Aorta (tissue), 5 donors: ENCODE data around the gene NOL4L. TPM values are rescaled to one million over a fixed set of nuclear protein-coding genes. Genes with fewer than 3 reads are reported as not detected.

Experiments
- ATAC-seq: fragments of 200-7000 bp; cut with Tn5 transposase; one replicate; pipeline ENCODE4 v1.9.1; 2022; ENCODE audit warnings: moderate library complexity; ENCODE audit not compliant: low FRiP score
- DNase-seq, 2 donors: peaks; one replicate each; pipeline ENCODE4 v3.0.0-alpha.2; 2020
- H3K27ac ChIP-seq, 2 donors: one replicate each; pipeline ENCODE4 v1.5.1; 2013; ENCODE audit warnings: low read length in 2 of 2, mild to moderate bottlenecking in 2 of 2, moderate library complexity in 2 of 2, control low read depth in 1 of 2, inconsistent platforms in 1 of 2, low read depth in 1 of 2
- H3K27me3 ChIP-seq, 2 donors: one replicate each; pipeline ENCODE4 v1.6.1; 2013; ENCODE audit warnings: control low read depth in 1 of 2, low read length in 1 of 2, mild to moderate bottlenecking in 1 of 2, moderate library complexity in 1 of 2; ENCODE audit not compliant: insufficient read depth in 2 of 2, control insufficient read depth in 1 of 2
- H3K36me3 ChIP-seq, 2 donors: one replicate each; pipeline ENCODE4 v1.6.1; 2013; ENCODE audit warnings: control low read depth in 1 of 2, low read length in 1 of 2, mild to moderate bottlenecking in 1 of 2; ENCODE audit not compliant: insufficient read depth in 2 of 2, control insufficient read depth in 1 of 2
- H3K4me1 ChIP-seq, 2 donors: one replicate each; pipeline ENCODE4 v1.6.1; 2013; ENCODE audit warnings: low read length in 2 of 2, control low read depth in 1 of 2, mild to moderate bottlenecking in 1 of 2, moderate library complexity in 1 of 2; ENCODE audit not compliant: insufficient read depth in 2 of 2, control insufficient read depth in 1 of 2
- H3K4me3 ChIP-seq, 2 donors: one replicate each; pipeline ENCODE4 v1.5.1; 2013; ENCODE audit warnings: low read length in 2 of 2, control low read depth in 1 of 2, mild to moderate bottlenecking in 1 of 2
- H3K9me3 ChIP-seq: one replicate; pipeline ENCODE4 v1.6.1; 2013; ENCODE audit warnings: mild to moderate bottlenecking, low read length; ENCODE audit not compliant: control insufficient read depth
- WGBS, 2 donors: extraction: QIAGEN DNeasy Blood & Tissue Kit; methylation state at CpG; one replicate each; pipeline ENCODE4 v1.1.7; 2013; 5-methylcytosine and 5-hydroxymethylcytosine counted together
- intact Hi-C, 2 donors: fragments of 100-400 bp; cut with DNase I; formaldehyde crosslinking; loops; one replicate each; pipeline versions ENCODE4 v1.14.2 to v1.15.0; 2022
- polyA plus RNA-seq, 2 donors: library from polyadenylated mRNA; stranded (reverse); fragments of 200-250 nt; gene quantifications; one replicate each; pipeline ENCODE4 v1.2.3, GENCODE V29; 2013
- total RNA-seq, 2 donors: library from RNA; stranded (reverse); fragmentation: NEBNext Ultra II Directional; extraction: Animal tissue kit (Norgen Biotek cat#: 25700); gene quantifications; one replicate each; pipeline ENCODE4 v1.2.1, GENCODE V29; 2021
- donor health status: healthy with polysubstance abuse.
- donor health status: Bipolar disorder and iron deficiency.
- donor health status: DM: no; HTN: no; CAD: no.
- donor health status: DM: no; HTN: no; CAD: no.
- donor health status: DM: yes; HTN: yes; CAD: no.

NOL4L gene
- total and polyA plus RNA-seq, 4 donors: 2.3 to 29.5 (median 8.0) TPM

DNA sequence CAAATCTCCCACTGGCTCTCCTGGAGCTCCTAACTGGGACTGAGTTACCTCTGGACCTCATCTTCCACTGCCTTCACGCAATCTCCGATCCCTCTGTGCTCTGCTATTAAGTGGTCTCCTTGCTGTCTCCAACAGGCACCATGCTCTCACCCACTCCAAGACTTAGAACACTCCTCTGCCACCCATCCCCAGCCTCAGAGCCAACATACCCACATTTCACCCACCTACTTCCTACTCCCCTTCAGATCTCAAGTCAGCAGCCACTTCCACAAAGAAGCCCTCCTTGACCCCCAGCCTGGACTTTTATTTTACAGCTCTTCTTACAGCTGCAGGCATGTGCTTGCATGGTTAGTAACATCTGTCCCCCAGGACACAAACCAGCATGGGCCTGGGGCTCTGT lies 29.6 kb upstream of the NOL4L start:
- no peak overlapping the region for H3K4me3 ChIP-seq
- WGBS, 2 donors: 92 to 95% methylated on average over 2 of the region's 2 CpGs
- no peaks in the 10 kb centered on the region for H3K9me3 ChIP-seq
- no peaks in the 10 kb centered on the region for H3K36me3 ChIP-seq
- no peak overlapping the region for H3K27ac ChIP-seq
- no peaks in the 10 kb centered on the region for H3K4me1 ChIP-seq
- no peaks in the 10 kb centered on the region for H3K27me3 ChIP-seq
- intact Hi-C loops: no loop called here
- no peak for ATAC-seq
- DNase-seq: no peak

DNA sequence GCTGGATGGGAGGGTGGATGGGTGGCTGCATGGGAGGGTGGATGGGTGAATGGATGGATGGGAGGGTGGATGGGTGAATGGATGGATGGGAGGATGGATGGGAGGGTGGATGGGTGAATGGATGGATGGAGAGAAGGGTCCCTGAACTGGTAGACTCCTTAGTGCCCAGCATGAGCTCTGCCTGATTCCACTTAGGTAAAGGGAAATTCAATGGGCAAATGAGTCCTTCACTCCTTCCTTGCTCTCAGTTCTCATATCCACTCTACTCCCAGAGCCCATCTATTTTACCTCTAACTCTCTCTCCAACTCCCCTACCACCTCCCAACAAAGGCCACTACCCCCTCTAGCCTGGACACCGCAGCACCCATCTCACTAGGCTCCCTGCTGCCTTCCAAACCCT lies 29.2 kb upstream of the NOL4L start:
- no peak for ATAC-seq
- WGBS, 2 donors: 92 to 93% methylated on average over 1 of the region's 1 CpG

DNA sequence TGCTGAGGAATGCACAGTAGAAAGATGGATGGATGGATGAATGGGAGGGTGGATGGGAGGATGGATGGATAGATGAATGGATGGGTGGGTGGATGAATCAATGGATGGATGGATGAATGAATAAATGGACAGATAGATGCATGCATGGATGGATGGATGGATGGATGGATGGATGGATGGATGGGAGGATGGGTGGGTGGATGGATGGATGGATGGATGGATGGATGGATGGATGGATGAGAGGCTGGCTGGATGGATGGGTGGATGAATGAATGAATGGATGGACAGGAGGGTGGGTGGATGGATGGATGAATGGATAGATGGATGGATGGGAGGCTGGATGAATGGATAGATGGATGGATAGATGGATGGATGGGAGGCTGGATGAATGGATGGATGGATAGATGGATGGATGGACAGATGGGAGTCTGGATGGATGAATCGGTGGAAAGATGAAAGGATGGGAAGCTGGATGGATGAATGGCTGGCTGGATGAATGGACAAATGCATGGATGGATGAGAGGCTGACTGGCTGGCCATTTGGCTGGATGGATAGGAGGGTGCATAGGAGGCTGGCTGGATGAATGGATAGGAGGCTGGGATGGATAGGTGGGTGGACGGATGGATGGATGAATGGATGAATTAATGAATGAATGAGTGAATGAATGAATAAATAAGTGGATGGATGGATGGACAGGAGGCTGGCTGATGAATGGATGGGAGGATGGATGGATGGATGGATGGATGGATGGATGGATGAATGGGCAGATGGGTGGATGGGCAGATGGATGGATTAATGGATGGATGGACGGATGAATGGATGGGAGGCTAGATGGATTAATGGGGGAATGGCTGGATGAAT lies 28.3 kb upstream of the NOL4L start:
- 91 to 93% methylated on average over 3 of the region's 3 CpGs for WGBS, 2 donors
- ATAC-seq (no peak), DNase-seq (no peak)
- Histone ChIP-seq H3K9me3 (no peaks in the 10 kb centered on the region), H3K4me3 (no peak overlapping the region), H3K36me3 (no peaks in the 10 kb centered on the region), H3K27me3 (no peaks in the 10 kb centered on the region), H3K27ac (no peak overlapping the region), H3K4me1 (no peaks in the 10 kb centered on the region)
- intact Hi-C loops: no loop called here

More for the DNA sequence above, 29.2 kb upstream of the NOL4L start:
- Histone ChIP-seq H3K4me3 (no peak overlapping the region), H3K9me3 (no peaks in the 10 kb centered on the region), H3K4me1 (no peaks in the 10 kb centered on the region), H3K27ac (no peak overlapping the region), H3K27me3 (no peaks in the 10 kb centered on the region), H3K36me3 (no peaks in the 10 kb centered on the region)
- no peak for DNase-seq
- intact Hi-C loops: no loop called here

DNA sequence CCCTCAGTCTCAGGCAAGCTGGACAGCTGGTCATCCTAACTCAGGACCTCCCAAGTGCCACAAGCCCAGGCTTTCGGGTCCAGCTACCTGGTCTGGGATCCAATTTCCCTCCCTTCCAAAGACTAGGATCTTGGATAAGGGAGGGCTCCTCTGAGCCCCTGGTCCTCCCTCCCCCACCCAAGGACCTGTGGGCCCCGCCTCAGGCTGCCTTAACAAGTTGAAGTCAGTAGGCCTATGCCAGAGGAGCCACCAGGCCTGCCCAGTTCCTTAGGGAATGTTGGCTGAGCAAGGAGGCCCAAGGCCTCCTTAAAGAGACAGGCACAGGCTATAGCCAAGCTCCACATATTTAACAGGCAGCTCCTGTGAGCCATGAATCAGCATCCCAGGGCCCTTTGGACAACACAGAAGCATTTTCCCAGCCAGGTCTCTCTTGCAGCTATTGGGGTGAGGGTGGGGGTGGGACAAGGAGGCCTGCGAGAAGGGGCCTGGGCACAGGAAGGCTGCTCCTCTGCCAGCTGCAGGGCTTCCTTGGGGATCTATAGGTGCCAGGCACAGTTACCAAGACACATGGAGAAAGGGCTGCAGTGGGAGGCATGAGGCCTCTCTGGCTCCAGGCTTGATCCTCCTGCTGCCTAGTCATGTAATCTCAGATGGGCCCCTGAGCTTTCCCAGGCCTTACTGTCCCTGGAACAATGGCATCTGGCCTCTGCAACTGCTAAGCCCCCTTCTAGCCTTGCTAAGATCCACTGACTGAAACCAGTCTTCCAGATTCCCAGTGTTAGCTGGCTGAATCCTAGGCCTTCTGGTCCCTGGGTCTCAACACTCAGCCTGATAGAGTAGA lies 27.4 kb upstream of the NOL4L start:
- Histone ChIP-seq H3K9me3 (no peaks in the 10 kb centered on the region), H3K4me1 (no peaks in the 10 kb centered on the region), H3K27ac (no peak overlapping the region), H3K27me3 (no peaks in the 10 kb centered on the region), H3K4me3 (no peak overlapping the region), H3K36me3 (no peaks in the 10 kb centered on the region)
- no peak for DNase-seq
- intact Hi-C loops: no loop called here
- ATAC-seq: no peak
- 96 to 98% methylated on average over 3 of the region's 3 CpGs for WGBS, 2 donors

DNA sequence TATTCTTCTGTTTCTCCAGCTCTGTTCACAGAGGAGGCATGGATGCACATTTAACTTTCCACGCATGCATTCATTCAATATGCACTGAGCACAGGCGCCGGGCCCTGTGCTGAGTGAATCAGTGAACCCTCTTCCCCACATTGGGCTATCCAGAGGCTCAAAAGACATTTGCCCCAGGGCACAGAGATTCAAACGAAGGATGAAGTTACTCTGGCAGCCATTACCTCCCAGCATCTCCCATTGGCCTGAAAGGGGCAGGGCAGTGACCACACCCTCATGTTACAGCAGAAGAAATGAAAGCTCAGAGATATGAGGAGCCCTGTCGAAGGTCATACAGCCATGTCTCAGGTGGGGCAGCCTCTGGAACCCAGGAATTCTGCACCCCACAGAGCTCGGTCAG lies 26.7 kb upstream of the NOL4L start:
- ATAC-seq: no peak

DNA sequence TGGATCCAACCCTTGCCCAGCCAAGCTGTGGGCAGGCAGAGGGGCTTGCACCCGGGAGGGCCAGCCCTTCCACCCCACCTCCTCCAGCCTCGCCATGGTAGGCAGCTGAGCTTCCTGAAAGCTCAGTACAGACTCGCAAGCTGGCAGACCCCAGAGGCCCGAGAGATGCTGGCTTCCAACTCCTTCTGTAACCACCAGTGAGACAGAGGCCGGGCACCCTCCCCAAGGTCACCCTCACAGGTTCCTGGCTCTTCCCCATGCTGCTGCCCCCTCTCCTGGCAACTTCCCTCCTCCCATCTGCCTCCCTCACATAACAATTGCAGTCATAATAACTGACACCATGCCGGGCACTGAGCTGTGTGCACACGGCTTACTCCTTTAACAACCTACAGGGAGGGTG lies 26.2 kb upstream of the NOL4L start:
- Histone ChIP-seq H3K36me3 (no peaks in the 10 kb centered on the region), H3K4me3 (no peak overlapping the region), H3K4me1 (no peaks in the 10 kb centered on the region), H3K27ac (no peak overlapping the region), H3K9me3 (no peaks in the 10 kb centered on the region), H3K27me3 (no peaks in the 10 kb centered on the region)
- 85 to 90% methylated on average over 7 of the region's 7 CpGs for WGBS, 2 donors
- intact Hi-C loops: no loop called here
- ATAC-seq (no peak), DNase-seq (no peak)

More for the DNA sequence above, 26.7 kb upstream of the NOL4L start:
- Histone ChIP-seq H3K27me3 (no peaks in the 10 kb centered on the region), H3K9me3 (no peaks in the 10 kb centered on the region), H3K4me3 (no peak overlapping the region), H3K27ac (no peak overlapping the region), H3K36me3 (no peaks in the 10 kb centered on the region), H3K4me1 (no peaks in the 10 kb centered on the region)
- no peak for DNase-seq
- WGBS, 2 donors: 89 to 92% methylated on average over 6 of the region's 6 CpGs
- intact Hi-C loops: no loop called here

DNA sequence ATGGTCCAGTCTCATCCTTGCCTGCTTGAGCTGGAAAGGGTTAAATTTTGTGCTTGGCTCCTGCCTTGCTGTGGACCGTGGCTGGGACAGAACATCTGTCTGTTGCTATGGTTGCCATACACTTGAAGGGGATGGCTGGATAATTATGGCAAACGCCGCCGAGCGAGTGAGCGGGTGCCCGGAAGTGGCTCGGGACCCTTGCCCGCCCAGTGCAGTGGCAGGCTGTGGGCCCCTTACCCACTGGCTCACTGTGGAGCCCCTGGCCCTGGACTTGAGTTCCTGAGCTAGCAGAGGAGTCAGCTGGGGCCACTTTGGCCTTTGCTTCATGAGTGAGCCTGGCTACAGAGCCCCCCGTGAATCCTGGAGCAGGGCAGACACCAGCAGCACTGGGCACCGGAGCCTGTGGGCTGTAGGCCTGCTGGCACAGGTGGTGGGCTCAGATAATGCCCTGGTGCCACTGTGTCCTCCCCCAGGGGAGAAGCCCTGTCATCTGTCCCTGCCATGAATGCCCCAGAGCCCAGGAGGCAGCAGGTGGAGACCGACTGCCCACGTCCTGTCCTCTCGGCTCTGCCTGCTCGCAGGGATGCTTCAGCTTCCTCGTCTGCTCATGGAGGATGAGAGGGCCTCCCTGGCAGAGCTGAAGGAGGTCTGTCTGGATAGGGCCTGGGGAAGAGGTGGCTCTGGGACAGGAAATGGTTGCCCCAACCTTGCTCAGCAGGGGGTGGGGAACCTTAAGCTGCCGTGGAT lies 25.5 kb upstream of the NOL4L start:
- 63 to 65% methylated on average over 17 of the region's 17 CpGs for WGBS, 2 donors
- no peak overlapping the region for H3K4me3 ChIP-seq
- ATAC-seq: no peak
- intact Hi-C loops: no loop called here
- no peak overlapping the region for H3K27ac ChIP-seq
- H3K27me3 ChIP-seq: no peaks in the 10 kb centered on the region
- DNase-seq: no peak
- H3K9me3 ChIP-seq: no peaks in the 10 kb centered on the region
- no peaks in the 10 kb centered on the region for H3K36me3 ChIP-seq
- no peaks in the 10 kb centered on the region for H3K4me1 ChIP-seq

DNA sequence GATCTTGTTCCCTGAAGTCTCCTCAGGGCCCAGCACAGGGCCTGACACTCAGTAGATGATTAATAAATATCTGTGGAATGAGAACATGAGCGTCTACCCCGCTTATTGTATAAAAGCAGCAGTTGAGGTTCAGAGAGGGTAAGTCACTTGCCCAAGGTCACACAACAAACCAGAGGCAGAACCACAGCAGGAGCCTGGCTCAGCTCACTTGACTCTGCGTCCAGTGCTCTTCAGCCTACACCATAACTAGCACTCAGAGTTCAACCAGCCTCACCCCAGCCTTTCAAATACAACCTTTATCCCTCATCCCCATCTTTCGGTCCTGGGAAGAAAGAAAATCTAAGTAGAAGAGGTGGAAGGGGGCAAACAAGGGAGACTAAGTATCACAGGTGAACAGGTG lies 24.9 kb upstream of the NOL4L start:
- intact Hi-C loops: no loop called here
- ATAC-seq (no peak), DNase-seq (no peak)
- WGBS, 2 donors: 93 to 95% methylated on average over 4 of the region's 4 CpGs
- no peaks in the 10 kb centered on the region for H3K4me1 ChIP-seq
- no peaks in the 10 kb centered on the region for H3K9me3 ChIP-seq
- H3K36me3 ChIP-seq: no peaks in the 10 kb centered on the region
- no peak overlapping the region for H3K4me3 ChIP-seq
- H3K27me3 ChIP-seq: no peaks in the 10 kb centered on the region
- H3K27ac ChIP-seq: no peak overlapping the region
